ENCODE data around the gene CAMK2D. TPM values are rescaled to one million over a fixed set of nuclear protein-coding genes. Genes with fewer than 3 reads are reported as not detected.

The CAMK2D gene
- total RNA-seq, 4 donors from 2014 or later, result 45.9 to 67.1 (median 56.2) TPM

- H3K9me3 ChIP-seq, result no peaks in the 10 kb centered on the region
- peak overlapping the region; percentile 80 to 95 for H3K4me3 ChIP-seq
- H3K4me1 ChIP-seq, result peaks cover 0 to 46% (median 3%) of the 10 kb centered on the region in 3 donors
- no peak for TF ChIP-seq POLR2A (IDR thresholded peaks at IDR 0.05)
- no peak for TF ChIP-seq POLR2AphosphoS5 (IDR thresholded peaks at IDR 0.05)
- no peak for TF ChIP-seq EP300 (IDR thresholded peaks at IDR 0.05)
- TF ChIP-seq CTCF (IDR thresholded peaks at IDR 0.05), result no peak
- peak overlapping the region; percentile 97 to 99 (median 98) for H3K27ac ChIP-seq
- H3K27me3 ChIP-seq, result no peaks in the 10 kb centered on the region
- H3K36me3 ChIP-seq, result peaks cover 0 to 6% of the 10 kb centered on the region in 2 donors
- WGBS, 2 donors (ENCODE audit: low coverage in 1 of 2), result 0 to 5% methylated on average over 13 of the region's 22 CpGs
- ATAC-seq, result no peak
Measured at GRCh38 chr4:113760094-113760794, 1.3 kb downstream of the CAMK2D start.

- Histone ChIP-seq H3K9me3 (no peaks in the 10 kb centered on the region), H3K36me3 (peaks cover 0 to 6% of the 10 kb centered on the region in 2 donors), H3K4me1 (peaks cover 0 to 46% (median 3%) of the 10 kb centered on the region in 3 donors), H3K4me3 (peak overlapping the region; percentile 80 to 95), H3K27me3 (no peaks in the 10 kb centered on the region), H3K27ac (peak overlapping the region; percentile 97 to 99 (median 98))
- no peak for TF ChIP-seq POLR2A (IDR thresholded peaks at IDR 0.05)
- WGBS, 2 donors (ENCODE audit: low coverage in 1 of 2), result 4 to 12% methylated on average over 4 of the region's 4 CpGs
- ATAC-seq, result no peak
Measured at GRCh38 chr4:113759696-113760093, 1.8 kb downstream of the CAMK2D start.

DNA sequence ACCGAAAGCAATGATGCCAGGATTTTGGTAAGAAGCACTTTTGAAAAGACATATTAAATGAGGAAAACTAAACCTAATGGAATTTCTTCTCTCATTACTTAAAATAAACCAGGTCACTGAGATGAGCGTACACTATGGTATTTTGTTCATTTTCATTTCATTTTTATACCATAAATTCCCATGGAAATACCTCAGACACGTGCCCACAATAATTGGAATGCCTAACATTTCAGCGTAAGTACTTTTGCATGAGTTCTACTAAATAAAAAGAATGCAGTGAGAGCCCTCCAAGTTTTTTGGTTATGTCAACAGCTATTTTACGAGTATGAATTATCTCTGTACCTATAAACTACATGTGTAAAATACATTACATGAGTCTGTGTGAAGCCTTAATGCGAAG is 3.2 kb downstream of the CAMK2D start:
- H3K9me3 ChIP-seq, result no peaks in the 10 kb centered on the region
- no peak for ATAC-seq
- H3K36me3 ChIP-seq, result peaks cover 0 to 6% of the 10 kb centered on the region in 2 donors
- peaks cover 0 to 46% (median 3%) of the 10 kb centered on the region in 3 donors for H3K4me1 ChIP-seq
- peak overlapping the region in 1 of 2 donors; percentile 11 for H3K4me3 ChIP-seq
- TF ChIP-seq POLR2AphosphoS5 (IDR thresholded peaks at IDR 0.05), result peak; percentile 11
- TF ChIP-seq CTCF (IDR thresholded peaks at IDR 0.05), result no peak
- H3K27ac ChIP-seq, result peak overlapping the region in 2 of 4 donors; percentile 36 to 99
- WGBS, 2 donors (ENCODE audit: low coverage in 1 of 2), result 45 to 53% methylated on average over 6 of the region's 6 CpGs
- H3K27me3 ChIP-seq, result no peaks in the 10 kb centered on the region

DNA sequence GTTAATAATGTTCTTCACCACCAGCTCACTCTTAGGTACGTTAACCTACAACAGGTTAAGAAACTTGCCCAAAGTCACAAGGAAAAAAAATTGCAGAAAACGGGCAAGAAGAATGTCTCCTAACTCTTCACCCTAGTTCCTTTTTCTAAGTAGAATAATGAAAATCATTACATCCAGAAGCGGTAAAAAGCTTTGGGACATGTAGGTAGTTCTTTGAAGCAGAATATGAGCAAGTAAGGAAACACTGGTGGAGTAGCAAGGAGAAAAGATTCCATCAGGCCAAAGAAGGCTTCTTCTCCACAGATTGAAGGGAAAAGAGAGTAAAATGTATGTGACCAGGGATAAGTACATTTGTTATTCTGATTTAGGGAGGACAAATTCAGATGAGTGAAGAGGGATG is 4.1 kb downstream of the CAMK2D start:
- WGBS, 2 donors (ENCODE audit: low coverage in 1 of 2), result 80 to 91% methylated on average over 3 of the region's 3 CpGs
- TF ChIP-seq POLR2A (IDR thresholded peaks at IDR 0.05) (no peak), CTCF (IDR thresholded peaks at IDR 0.05) (no peak)
- ATAC-seq, result no peak
- Histone ChIP-seq H3K27me3 (no peaks in the 10 kb centered on the region), H3K27ac (peak overlapping the region in 2 of 4 donors; percentile 36 to 99), H3K36me3 (peaks cover 0 to 6% of the 10 kb centered on the region in 2 donors), H3K4me3 (no peak overlapping the region), H3K4me1 (peaks cover 0 to 47% (median 3%) of the 10 kb centered on the region in 3 donors), H3K9me3 (no peaks in the 10 kb centered on the region)

- no peaks in the 10 kb centered on the region for H3K27me3 ChIP-seq
- WGBS, 2 donors (ENCODE audit: low coverage in 1 of 2), result 35 to 50% methylated on average over 1 of the region's 1 CpG
- peaks cover 0 to 6% of the 10 kb centered on the region in 2 donors for H3K36me3 ChIP-seq
- no peak for ATAC-seq
- H3K9me3 ChIP-seq, result no peaks in the 10 kb centered on the region
- peaks cover 0 to 50% (median 3%) of the 10 kb centered on the region in 3 donors for H3K4me1 ChIP-seq
- no peak overlapping the region for H3K27ac ChIP-seq
- no peak for TF ChIP-seq EP300 (IDR thresholded peaks at IDR 0.05)
- TF ChIP-seq CTCF (IDR thresholded peaks at IDR 0.05), result no peak
- no peak for TF ChIP-seq POLR2A (IDR thresholded peaks at IDR 0.05)
- no peak for TF ChIP-seq POLR2AphosphoS5 (IDR thresholded peaks at IDR 0.05)
- H3K4me3 ChIP-seq, result no peak overlapping the region
Measured at GRCh38 chr4:113756005-113756410, 5.5 kb downstream of the CAMK2D start.
